ENCODE data around the gene PEAK3. TPM values are rescaled to one million over a fixed set of nuclear protein-coding genes. Genes with fewer than 3 reads are reported as not detected.
A peak's percentile ranks its signal among the peaks of the same experiment; 100 is the strongest.

PEAK3 gene
- total and polyA plus RNA-seq, 9 of the 15 experiments (the other 6 are each of a cell fraction or from before 2014, with no cell fraction given) = 0.07 to 0.40 TPM; not detected in 7

DNA sequence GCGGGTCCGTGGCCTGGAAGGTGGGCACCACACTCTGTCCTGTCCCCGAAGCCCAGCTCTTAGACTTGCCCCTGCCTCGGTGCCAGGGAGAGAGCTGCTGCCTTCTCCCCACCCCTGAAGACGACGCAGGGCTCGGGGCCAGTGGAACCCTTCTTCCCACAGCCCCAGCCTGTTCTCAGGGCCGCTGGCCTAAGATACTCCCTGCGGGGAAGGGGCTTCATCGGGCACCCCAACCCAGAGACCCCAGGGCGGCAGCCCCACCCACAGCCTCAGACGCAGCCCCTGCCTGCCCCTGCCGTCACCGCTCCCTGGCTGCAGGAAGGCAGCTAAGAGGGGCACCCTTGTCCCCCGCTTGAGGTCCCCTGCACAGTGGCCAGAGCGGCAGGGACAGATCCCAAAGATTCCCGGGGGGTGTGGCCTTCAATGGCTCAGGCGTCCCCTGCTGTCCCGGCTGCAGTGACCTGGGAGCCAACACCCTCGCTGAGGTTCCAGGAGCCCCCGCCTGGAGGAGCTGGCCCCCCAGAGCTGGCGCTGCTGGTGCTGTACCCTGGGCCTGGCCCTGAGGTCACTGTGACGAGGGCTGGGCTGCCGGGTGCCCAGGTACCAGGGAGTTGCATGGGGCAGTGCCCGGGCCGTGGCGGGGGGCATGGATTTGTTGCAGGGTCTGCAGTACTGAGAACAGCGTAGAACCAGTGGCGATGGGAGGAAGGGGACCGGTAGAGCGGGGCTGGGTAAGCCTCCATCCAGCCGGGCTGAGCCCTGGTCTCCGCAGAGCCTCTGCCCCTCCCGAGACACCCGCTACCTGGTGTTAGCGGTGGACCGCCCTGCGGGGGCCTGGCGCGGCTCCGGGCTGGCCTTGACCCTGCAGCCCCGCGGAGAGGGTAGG is 31.9 kb downstream of the PEAK3 start:
- ChIA-PET CTCF (ENCODE audit: low intra/inter-chr PET ratio) (no interaction called here), POLR2A (interaction anchor here (1.0 to 3.3 kb wide), 5 partner anchors 9 to 25 kb away, joined by 3 to 35 read pairs (median 4); no protein-coding TSS in a partner anchor)
- DNase-seq (ENCODE audit: extremely low read depth in 1 of 4, low spot score in 3 of 4) (no peak), FAIRE-seq (no peak), ATAC-seq (peak; percentile 22)
- no peak overlapping the region for H3K9ac ChIP-seq (ENCODE audit: insufficient read depth in 1 of 2, low read depth in 2 of 2, low read length in 2 of 2)
- intact Hi-C loops (cut with micrococcal nuclease) (no loop called here), in situ Hi-C loops (cut with MboI) (no loop called here)
- H3K27ac ChIP-seq (ENCODE audit: extremely low read depth, low read depth, low read length) = no peak overlapping the region
- H3K27me3 ChIP-seq (ENCODE audit: control insufficient read depth in 2 of 2, insufficient read depth in 2 of 2, low read length in 2 of 2) = no peaks in the 10 kb centered on the region
- no peaks in the 10 kb centered on the region for H3K9me1 ChIP-seq (ENCODE audit: control insufficient read depth, insufficient read depth, low read length)
- no peak overlapping the region for H2AFZ ChIP-seq (ENCODE audit: low read depth, low read length)
- peaks cover 0 to 70% of the 10 kb centered on the region in 2 experiments; a peak in 2 of 5 replicates for H3K4me1 ChIP-seq (replicated peaks in 1 of 2; ENCODE audit: control insufficient read depth in 2 of 2, insufficient read depth in 2 of 2, low read length in 2 of 2)
- no peaks in the 10 kb centered on the region for H3K79me2 ChIP-seq (ENCODE audit: control insufficient read depth, insufficient read depth, low read length)
- H4K20me1 ChIP-seq (replicated peaks; ENCODE audit: control insufficient read depth, insufficient read depth, low read length) = no peaks in the 10 kb centered on the region
- no TSS peak for BruUV-seq (replicated peaks)
- no peak overlapping the region for H3K4me3 ChIP-seq
- peaks cover 43% of the 10 kb centered on the region; the same call in 2 of the 3 replicates for H3K36me3 ChIP-seq (ENCODE audit: control insufficient read depth, insufficient read depth, low read length)
- no peaks in the 10 kb centered on the region for H3K9me3 ChIP-seq (replicated peaks; ENCODE audit: control insufficient read depth, insufficient read depth, low read depth, low read length)
- WGBS (ENCODE audit: insufficient coverage, low coverage, missing lambda C conversion rate) = 96% methylated on average over 22 of the region's 43 CpGs
- no peak overlapping the region for H3K4me2 ChIP-seq (ENCODE audit: insufficient read depth, low read length)
- no peak for TF ChIP-seq ZNF408 (CRISPR knock-in tag; IDR thresholded peaks at IDR 0.05; ENCODE audit: low read depth)
- TF ChIP-seq, protein P1, sequence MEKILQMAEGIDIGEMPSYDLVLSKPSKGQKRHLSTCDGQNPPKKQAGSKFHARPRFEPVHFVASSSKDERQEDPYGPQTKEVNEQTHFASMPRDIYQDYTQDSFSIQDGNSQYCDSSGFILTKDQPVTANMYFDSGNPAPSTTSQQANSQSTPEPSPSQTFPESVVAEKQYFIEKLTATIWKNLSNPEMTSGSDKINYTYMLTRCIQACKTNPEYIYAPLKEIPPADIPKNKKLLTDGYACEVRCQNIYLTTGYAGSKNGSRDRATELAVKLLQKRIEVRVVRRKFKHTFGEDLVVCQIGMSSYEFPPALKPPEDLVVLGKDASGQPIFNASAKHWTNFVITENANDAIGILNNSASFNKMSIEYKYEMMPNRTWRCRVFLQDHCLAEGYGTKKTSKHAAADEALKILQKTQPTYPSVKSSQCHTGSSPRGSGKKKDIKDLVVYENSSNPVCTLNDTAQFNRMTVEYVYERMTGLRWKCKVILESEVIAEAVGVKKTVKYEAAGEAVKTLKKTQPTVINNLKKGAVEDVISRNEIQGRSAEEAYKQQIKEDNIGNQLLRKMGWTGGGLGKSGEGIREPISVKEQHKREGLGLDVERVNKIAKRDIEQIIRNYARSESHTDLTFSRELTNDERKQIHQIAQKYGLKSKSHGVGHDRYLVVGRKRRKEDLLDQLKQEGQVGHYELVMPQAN (IDR thresholded peaks at IDR 0.05; ENCODE audit: borderline replicate concordance) = no peak
- TF ChIP-seq POLR2B (IDR thresholded peaks at IDR 0.05; ENCODE audit: low read depth, partially characterized antibody) = no peak
- no peak for TF ChIP-seq ZSCAN29 (IDR thresholded peaks at IDR 0.05)
- TF ChIP-seq POLR2G (IDR thresholded peaks at IDR 0.05; ENCODE audit: low read depth, low read length) = peak; percentile 81
- no peak for TF ChIP-seq KLF13 (tag; IDR thresholded peaks at IDR 0.05; ENCODE audit: borderline replicate concordance, low read depth)
- no peak for TF ChIP-seq SMARCC2 (IDR thresholded peaks at IDR 0.05; ENCODE audit: low read depth)
- no peak for TF ChIP-seq NCOR1 (IDR thresholded peaks at IDR 0.05)
- TF ChIP-seq HDAC1 (IDR thresholded peaks at IDR 0.05) = no peak
- no peak for TF ChIP-seq RBM15 (IDR thresholded peaks at IDR 0.05; ENCODE audit: insufficient read depth, low read length)
- TF ChIP-seq ZBTB7A (IDR thresholded peaks at IDR 0.05; ENCODE audit: borderline replicate concordance, control insufficient read depth, low read depth, low read length) = 0 out of 2 replicates have a peak, but pooled peaks have one; percentile 15
- TF ChIP-seq FOS (IDR thresholded peaks at IDR 0.05; ENCODE audit: extremely low read depth, insufficient read length) = no peak
- TF ChIP-seq HMGN3 (IDR thresholded peaks at IDR 0.05; ENCODE audit: borderline replicate concordance, extremely low read depth, insufficient read length, low read depth, low read length) = peak; percentile 5
- no peak for TF ChIP-seq MEIS2 (IDR thresholded peaks at IDR 0.05; ENCODE audit: partially characterized antibody)
- TF ChIP-seq FOXK1 (CRISPR knock-in tag; IDR thresholded peaks at IDR 0.05; ENCODE audit: borderline replicate concordance) = no peak
- TF ChIP-seq ZNF143 (CRISPR knock-in tag; IDR thresholded peaks at IDR 0.05) = no peak
- no peak for TF ChIP-seq TEAD1 (CRISPR knock-in tag; IDR thresholded peaks at IDR 0.05)
- TF ChIP-seq SUPT5H (IDR thresholded peaks at IDR 0.05) = peak; percentile 39; the same call in 1 of the 2 replicates
- TF ChIP-seq HNRNPL (IDR thresholded peaks at IDR 0.05; ENCODE audit: low read depth, low read length) = peak; percentile 66
- no peak for TF ChIP-seq ZBTB1 (CRISPR knock-in tag; IDR thresholded peaks at IDR 0.05; ENCODE audit: borderline replicate concordance, low read depth)
- TF ChIP-seq POLR2A (conservative IDR thresholded peaks at IDR 0.05) = peak; percentile 53
- no peak for TF ChIP-seq ZNF76 (CRISPR knock-in tag; IDR thresholded peaks at IDR 0.05; ENCODE audit: borderline replicate concordance)
